MM.1S (cell line): ENCODE results near the gene MMP19.

Source experiments
- CTCF ChIP-seq: fragments of 300-600 bp; sonication (generic); IDR thresholded peaks from 2 replicates; pipeline ENCODE4 v1.5.1; 2016; ENCODE audit warnings: antibody characterized with exemption, low read length, mixed read lengths
- EZH2 ChIP-seq: fragments of 300-600 bp; sonication (generic); optimal IDR thresholded peaks from 2 replicates; pipeline ENCODE3; 2017; ENCODE audit warnings: low read depth, mild to moderate bottlenecking, antibody characterized with exemption, low read length, mixed read lengths
- EZH2phosphoT487 ChIP-seq: fragments of 300-600 bp; sonication (generic); IDR thresholded peaks from 2 replicates; pipeline ENCODE4 v1.6.1; 2018; ENCODE audit warnings: antibody characterized with exemption, low read length

DNA sequence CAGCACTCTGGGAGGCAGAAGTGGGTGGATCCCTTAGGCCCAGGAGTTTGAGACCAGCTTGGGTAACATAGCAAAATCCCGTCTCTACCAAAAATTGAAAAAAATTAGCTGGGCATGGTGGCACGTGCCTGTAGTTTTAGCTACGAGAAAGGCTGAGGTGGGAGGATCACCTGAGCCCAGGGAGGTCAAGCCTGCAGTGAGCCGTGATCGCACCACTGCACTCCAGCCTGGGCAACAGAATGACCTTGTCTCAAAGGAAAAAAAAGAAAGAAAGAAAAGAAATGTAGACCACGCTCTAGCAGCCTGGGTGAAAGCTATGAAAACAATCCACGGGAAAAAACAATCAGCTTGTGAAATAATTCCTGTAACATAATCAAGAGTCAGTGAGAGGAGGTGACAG lies 54.2 kb downstream of the MMP19 start:
- TF ChIP-seq CTCF: no peak
- TF ChIP-seq EZH2: no peak
- no peak for TF ChIP-seq EZH2phosphoT487
